Fibroblast of upper back skin (primary cell): ENCODE measurements around the gene C9orf50.
"Not testable (repeated sequence)": the region's sequence is repeated elsewhere in the genome, so short reads cannot be mapped to it uniquely, and the experiment has no call there.

ENCODE experiments used
- DNase-seq: peaks from one replicate; pipeline ENCODE4 v3.0.0-alpha.2; 2013

The C9orf50 gene

DNA sequence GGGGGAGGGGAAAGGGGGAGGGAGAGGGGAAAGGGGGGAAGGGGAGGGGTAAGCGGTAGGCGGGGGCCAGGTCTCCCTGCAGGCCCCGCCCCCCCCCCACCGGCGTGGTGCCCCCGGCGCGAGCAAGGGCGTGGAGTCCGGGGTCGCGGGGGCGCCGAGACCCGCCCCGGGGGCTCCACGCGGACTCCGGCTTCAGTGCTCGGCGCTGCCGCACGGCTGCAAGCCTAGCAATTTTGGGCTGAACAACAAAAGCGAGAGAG, 10.8 kb downstream of the C9orf50 start:
- DNase-seq: no peak

- peak; percentile 79 for DNase-seq
Observed at GRCh38 chr9:129609486-129610212, 11.3 kb downstream of the C9orf50 start.

DNA sequence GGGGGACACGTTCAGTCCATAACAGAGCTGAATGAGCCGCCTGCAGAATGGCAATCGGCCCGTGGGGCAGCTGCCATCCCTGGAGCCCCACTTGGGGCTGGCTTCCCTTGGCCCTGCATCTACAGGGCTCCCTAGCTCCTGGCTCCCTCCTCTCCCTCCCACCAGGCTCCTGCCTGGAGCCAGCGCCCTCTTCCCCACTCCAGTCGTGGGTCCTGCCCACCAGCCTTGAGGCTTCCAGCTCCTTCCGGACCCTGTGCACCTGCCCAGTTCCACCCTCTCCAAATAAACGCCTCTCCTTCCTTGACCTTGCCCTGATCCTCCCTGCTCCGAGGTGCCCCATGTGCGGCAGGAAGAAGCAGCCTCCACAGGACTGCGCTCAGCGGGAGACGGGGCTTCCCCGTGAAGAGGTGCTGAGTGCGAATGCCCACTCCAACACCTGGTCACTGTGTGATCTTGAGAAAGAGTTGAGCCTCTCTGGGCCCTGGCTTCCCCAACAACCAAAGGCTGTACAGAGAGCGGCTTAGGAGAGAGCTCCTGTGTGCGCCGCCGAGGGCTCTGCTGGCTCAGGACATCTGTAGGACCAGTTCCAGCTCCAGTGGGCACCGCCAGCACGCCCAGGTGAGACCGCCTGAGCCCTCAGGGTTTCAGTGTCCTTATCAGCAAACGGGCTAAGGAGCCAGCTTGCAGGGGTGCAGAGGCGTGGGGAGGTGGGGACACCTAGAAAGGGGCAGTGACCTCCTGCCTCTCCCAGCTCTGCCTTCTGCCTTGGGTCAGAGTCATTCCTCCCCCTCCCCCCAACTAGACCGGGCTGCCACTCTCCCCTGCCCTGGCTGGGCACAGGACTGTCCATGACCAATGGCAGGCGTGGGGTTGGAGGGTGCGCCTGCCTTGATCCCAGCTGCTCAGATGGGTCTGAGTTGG, 12.1 kb downstream of the C9orf50 start:
- DNase-seq: no peak

GRCh38 chr9:129607027-129607387, 13.9 kb downstream of the C9orf50 start:
- no peak for DNase-seq

DNA sequence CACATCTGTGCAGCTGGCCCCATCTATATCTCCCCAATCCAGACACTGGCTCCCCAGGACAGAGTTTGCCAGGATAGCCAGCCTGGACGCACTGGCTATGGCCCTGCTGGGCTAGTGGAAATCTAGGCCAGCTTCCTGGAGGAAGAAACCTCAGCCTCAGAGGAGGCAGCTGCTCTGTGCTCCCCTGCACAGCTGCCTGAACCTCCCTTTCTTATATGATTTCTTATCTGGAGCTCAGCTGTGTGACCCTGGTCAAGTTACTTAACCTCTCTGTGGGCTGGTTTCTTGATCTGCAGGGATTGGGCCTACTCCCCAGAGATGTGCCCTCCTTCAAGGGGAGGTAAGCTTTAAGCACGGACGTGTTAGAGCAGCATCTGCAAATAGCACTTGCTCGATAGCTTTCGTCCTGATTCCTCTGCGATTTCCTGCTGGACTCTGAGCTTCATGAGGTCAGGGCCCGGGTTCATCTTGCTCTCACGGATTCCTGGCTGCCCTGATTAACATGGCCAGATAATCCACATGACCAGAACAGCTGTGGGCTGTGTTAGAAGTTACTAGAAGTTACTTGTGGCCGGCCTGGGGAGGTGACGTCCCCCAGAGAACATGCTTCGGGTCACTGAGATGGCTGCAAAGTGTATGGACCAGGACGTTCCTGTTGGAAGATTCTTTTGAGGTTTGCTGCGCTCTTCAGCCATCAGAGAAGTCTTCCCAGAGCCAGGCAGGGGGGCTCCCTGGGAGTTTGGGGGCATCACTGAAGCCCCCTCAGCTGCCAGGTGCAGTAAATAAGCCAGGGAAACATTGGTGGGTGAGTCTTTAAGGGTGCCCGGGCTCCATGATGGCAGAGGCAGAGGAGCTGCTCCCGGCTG, 14.5 kb downstream of the C9orf50 start:
- no peak for DNase-seq

GRCh38 chr9:129604766-129605163, 16.1 kb downstream of the C9orf50 start:
- no peak for DNase-seq

GRCh38 chr9:129604056-129604765, 16.7 kb downstream of the C9orf50 start:
- no peak for DNase-seq

- peak; percentile 27 for DNase-seq
Observed at GRCh38 chr9:129602598-129603415, 18.1 kb downstream of the C9orf50 start.

- DNase-seq: no peak
Observed at GRCh38 chr9:129601082-129601674, 19.7 kb downstream of the C9orf50 start.

DNA sequence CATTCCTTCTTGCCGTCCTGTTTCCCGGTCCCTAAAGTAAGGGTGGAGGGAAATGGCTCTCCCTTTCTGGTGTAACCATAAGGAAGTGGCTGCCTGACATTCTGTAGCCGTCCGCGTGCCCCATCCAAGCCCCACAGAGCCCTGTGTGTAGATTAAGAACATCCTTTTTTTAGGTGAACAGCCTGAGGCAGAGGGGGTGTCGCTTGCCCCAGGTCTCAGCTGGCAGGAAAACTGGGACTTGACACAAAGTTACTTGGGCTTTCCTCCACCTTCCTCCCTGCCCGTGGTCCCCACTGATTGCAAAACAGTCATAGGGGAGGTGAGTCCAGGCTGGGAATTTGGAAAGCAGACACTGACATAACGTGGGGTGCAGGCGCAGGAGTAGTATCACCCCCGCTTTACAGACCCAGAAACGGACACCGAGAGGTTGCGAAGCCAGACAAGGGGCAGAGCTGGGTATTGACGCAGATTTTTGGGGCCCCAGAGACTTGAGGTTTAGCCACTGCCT, 22.8 kb downstream of the C9orf50 start:
- DNase-seq: no peak

DNA sequence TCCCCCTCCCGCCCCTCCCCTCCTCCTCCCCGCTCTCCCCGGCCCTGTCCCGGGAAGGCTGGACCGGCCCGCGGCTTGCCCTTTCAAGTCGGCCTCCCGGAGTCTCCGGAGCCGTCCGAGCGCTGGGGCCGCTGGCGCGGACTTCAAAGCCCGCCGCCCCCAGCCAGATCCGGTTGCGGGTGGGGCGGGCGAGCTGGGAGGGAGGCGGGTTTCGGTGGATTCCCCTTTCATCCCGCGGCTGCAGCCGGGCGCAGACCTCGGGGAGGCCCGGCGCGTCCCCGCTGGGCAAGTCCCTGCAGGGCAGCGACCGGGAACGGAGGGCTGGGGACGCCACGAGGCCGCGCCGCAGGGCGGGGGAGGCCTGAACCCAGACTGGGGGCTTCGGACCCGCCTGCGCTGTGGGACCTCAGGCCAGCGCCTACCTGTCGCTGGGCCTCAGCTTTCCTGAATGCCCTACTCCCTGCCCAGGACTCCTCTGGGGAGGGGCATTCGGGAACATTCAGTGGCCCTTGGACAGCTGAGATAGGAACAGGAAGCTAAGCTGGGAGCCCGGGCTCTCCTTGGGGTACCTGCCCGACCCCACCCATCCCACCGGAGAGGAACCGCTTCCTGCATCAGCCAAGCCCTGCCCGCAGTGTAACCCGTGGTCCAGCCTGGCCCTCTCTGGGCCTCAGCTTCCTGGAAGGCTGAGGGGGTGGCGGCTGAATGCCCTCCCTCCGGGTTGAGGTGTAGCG, 23.4 kb downstream of the C9orf50 start:
- DNase-seq: peak; percentile 74

- peak; percentile 80 for DNase-seq
Observed at GRCh38 chr9:129596541-129597331, 24.2 kb downstream of the C9orf50 start.

DNA sequence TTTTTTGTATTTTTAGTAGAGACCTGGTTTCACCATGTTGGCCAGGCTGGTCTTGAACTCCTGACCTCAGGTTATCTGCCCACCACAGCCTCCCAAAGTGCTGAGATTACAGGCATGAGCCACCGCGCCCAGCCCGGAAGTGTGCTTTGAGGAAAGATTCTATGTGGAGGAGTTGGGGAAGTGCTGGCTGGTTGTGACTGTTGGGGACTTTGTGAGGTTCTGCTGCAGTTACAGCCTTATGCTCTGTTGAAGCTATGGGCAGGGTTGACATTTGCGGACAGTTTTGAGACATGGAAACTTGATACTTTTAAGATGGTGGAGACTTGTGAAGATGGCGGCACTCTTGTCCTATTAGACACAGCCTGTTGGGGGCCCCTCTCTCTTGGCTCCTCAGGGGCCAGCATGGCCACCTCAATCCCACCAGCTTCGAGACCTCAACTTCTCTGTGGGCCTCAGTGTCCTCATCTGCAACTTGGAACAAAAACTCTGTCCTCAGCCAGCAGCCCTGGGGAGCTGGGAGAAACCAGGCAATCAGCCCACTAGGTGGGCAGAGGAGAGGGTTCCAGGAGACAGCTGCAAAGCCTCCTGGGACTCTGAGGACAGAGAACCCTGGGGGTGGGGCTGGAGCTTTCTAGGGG, 24.9 kb downstream of the C9orf50 start:
- no peak for DNase-seq

DNA sequence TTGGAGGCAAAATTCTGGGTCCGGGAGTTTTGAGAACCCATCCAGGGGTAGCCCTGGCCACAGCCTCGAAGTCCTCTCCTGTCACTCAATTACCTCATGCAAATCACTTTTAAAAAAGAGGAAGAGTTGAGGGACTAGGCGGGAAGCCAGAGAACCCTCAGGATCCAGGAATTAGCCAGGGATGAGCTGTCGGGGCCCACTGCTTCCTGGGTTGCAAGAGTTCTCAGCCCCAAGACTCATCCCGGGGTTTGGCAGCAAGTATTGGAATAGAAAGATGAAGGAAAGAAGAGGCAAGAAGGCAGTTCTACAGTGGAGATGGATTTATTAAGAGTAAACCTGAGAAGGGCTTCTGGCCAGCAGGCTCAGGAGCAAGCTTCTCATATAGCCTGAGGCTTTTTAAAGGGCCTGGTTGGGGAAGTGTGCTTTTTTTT, 25.6 kb downstream of the C9orf50 start:
- peak; percentile 75 for DNase-seq

DNA sequence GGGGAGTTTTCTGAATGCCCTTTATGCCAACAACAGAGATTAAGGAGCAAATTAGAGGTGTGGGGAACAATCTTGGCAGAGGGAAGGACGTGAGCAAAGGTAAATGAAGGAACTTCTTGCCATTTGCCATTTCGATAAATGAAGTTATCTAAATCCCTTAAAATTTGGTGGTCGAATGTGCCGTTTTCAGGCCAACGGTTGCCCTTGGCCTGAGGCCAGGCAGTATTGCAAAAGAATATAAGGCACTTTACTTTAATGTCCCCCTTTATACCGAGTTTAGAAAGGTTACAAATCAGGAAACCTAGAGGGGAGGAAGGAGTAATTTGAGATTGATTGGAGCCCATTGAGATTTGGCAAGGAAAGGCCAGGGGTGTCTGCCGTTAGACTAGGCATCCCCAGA, 26.3 kb downstream of the C9orf50 start:
- no peak for DNase-seq

- not testable (repeated sequence) for DNase-seq
Observed at GRCh38 chr9:129592790-129593189, 28.1 kb downstream of the C9orf50 start.

DNA sequence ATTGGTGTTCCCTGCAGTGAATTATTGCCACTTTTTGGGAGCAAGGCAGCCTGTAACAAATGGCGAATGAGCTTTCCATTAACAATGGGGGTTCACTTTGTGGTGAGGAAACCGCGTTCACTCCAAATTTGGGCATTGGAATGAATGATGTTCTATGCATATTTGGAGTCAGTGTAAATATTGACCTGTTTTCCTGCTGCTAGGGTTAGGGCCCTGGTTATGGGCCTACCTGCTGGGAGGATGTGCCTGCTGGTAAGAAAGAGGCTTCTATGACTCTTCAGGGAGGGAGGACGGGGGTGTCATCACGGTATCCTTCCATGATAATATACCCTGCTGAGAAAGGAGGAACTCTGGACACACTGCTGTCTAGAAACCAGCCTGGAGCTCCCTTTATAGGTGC, 29.0 kb downstream of the C9orf50 start:
- DNase-seq: no peak

GRCh38 chr9:129590466-129590865, 30.4 kb downstream of the C9orf50 start:
- no peak for DNase-seq
